ENCODE data around the gene KIAA1671.
"Not testable (repeated sequence)": the region's sequence is repeated elsewhere in the genome, so short reads cannot be mapped to it uniquely, and the experiment has no call there.

GRCh38 chr22:25178869-25179631, 226.5 kb downstream of the KIAA1671 start:
- TF ChIP-seq EZH2 (IDR thresholded peaks at IDR 0.05; ENCODE audit: low read length); CTCF (optimal IDR thresholded peaks at IDR 0.05 in 1 of 3, IDR thresholded peaks at IDR 0.05 in 1 of 3, conservative IDR thresholded peaks at IDR 0.05 in 1 of 3; ENCODE audit: extremely low read depth in 1 of 3, insufficient read depth in 2 of 3, low read length in 3 of 3): not testable (repeated sequence)

All from keratinocyte (primary cell).